DOHH2 (cell line): ENCODE measurements around the gene CREB5.

Experiments
- H3F3A ChIP-seq: fragments of 200-600 bp; sonication (generic), shearing (Covaris generic); 2 replicates; pipeline ENCODE4 v1.6.0; 2016; ENCODE audit warnings: antibody characterized with exemption, mild to moderate bottlenecking; ENCODE audit not compliant: control insufficient read depth, insufficient read depth
- H3K27ac ChIP-seq: fragments of 200-600 bp; sonication (generic); 2 replicates; pipeline ENCODE4 v1.5.1; 2014; ENCODE audit warnings: low read depth, mild to moderate bottlenecking, low read length, moderate library complexity
- H3K27me3 ChIP-seq: fragments of 200-600 bp; sonication (generic); 2 replicates; pipeline ENCODE4 v1.6.1; 2014; ENCODE audit warnings: mild to moderate bottlenecking, low read length, mixed read lengths; ENCODE audit not compliant: control insufficient read depth
- H3K36me3 ChIP-seq: fragments of 200-600 bp; sonication (generic); 2 replicates; pipeline ENCODE4 v1.6.1; 2014; ENCODE audit warnings: mild to moderate bottlenecking, low read length, moderate library complexity, mixed read lengths; ENCODE audit not compliant: control insufficient read depth
- H3K4me1 ChIP-seq: fragments of 200-600 bp; sonication (generic); 2 replicates; pipeline ENCODE4 v1.6.1; 2014; ENCODE audit warnings: mild to moderate bottlenecking, low read length, mixed read lengths; ENCODE audit not compliant: control insufficient read depth
- H3K4me2 ChIP-seq: fragments of 200-600 bp; sonication (generic); 2 replicates; pipeline ENCODE4 v1.6.0; 2014; ENCODE audit warnings: mild to moderate bottlenecking, low read length, moderate library complexity
- H3K4me3 ChIP-seq: fragments of 200-600 bp; sonication (generic); 2 replicates; pipeline ENCODE4 v1.5.1; 2014; ENCODE audit warnings: mild to moderate bottlenecking, low read length, mixed read lengths
- H3K79me2 ChIP-seq: fragments of 200-600 bp; sonication (generic); 2 replicates; pipeline ENCODE4 v1.6.1; 2014; ENCODE audit warnings: mild to moderate bottlenecking, low read length, mixed read lengths; ENCODE audit not compliant: control insufficient read depth
- H3K9me2 ChIP-seq: fragments of 200-600 bp; sonication (generic); replicated peaks from 2 replicates; pipeline ENCODE4 v1.6.1; 2014; ENCODE audit warnings: mild to moderate bottlenecking, low read length, mixed read lengths; ENCODE audit not compliant: control insufficient read depth
- H3K9me3 ChIP-seq: fragments of 200-600 bp; sonication (generic); 2 replicates; pipeline ENCODE4 v1.6.1; 2014; ENCODE audit warnings: antibody characterized with exemption, low read length, mixed read lengths; ENCODE audit not compliant: control insufficient read depth, insufficient read depth
- H4K20me1 ChIP-seq: fragments of 200-600 bp; sonication (generic); 2 replicates; pipeline ENCODE4 v1.6.0; 2014; ENCODE audit warnings: low read depth, mild to moderate bottlenecking, antibody characterized with exemption, low read length, moderate library complexity; ENCODE audit not compliant: control insufficient read depth, insufficient read depth
- EZH2phosphoT487 ChIP-seq: fragments of 200-600 bp; sonication (generic); IDR thresholded peaks from 2 replicates; pipeline ENCODE4 v1.6.1; 2017; ENCODE audit warnings: borderline replicate concordance, mild to moderate bottlenecking, antibody characterized with exemption, low read length, moderate library complexity, mixed read lengths
- TF ChIP-seq, protein P1 (sequence below): fragments of 200-600 bp; sonication (generic); IDR thresholded peaks from one replicate; pipeline ENCODE4 v1.5.1; 2014; ENCODE audit warnings: antibody characterized with exemption, mild to moderate bottlenecking, low read depth, low read length; ENCODE audit not compliant: poor library complexity, severe bottlenecking

Gene CREB5

DNA sequence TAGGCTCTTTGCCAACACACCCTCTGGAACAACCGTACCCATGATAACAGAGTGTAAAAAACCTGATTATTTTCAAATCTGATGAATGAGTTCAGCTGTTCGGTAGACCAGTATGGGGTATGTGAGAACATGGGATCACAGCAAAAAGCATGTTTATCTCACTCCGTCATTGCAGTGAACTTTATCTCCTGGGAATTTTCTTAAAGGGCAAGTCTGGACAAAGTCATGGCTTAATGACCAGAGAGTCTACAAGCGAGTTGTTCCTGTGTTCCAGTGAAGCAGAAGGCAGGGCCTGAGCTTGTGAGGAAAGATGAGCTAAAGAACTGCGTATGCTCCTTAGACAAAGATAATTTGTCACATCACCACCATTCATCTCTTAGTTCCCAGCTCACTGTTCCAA, 326.1 kb downstream of the CREB5 start:
- no peak overlapping the region for H3K4me2 ChIP-seq
- no peak overlapping the region for H3K4me3 ChIP-seq
- H3K36me3 ChIP-seq, result no peaks in the 10 kb centered on the region
- H3K79me2 ChIP-seq, result no peaks in the 10 kb centered on the region
- no peaks in the 10 kb centered on the region for H3K27me3 ChIP-seq
- no peaks in the 10 kb centered on the region for H4K20me1 ChIP-seq
- H3K9me3 ChIP-seq, result no peaks in the 10 kb centered on the region
- H3K27ac ChIP-seq, result no peak overlapping the region
- TF ChIP-seq, protein P1, sequence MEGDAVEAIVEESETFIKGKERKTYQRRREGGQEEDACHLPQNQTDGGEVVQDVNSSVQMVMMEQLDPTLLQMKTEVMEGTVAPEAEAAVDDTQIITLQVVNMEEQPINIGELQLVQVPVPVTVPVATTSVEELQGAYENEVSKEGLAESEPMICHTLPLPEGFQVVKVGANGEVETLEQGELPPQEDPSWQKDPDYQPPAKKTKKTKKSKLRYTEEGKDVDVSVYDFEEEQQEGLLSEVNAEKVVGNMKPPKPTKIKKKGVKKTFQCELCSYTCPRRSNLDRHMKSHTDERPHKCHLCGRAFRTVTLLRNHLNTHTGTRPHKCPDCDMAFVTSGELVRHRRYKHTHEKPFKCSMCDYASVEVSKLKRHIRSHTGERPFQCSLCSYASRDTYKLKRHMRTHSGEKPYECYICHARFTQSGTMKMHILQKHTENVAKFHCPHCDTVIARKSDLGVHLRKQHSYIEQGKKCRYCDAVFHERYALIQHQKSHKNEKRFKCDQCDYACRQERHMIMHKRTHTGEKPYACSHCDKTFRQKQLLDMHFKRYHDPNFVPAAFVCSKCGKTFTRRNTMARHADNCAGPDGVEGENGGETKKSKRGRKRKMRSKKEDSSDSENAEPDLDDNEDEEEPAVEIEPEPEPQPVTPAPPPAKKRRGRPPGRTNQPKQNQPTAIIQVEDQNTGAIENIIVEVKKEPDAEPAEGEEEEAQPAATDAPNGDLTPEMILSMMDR, result no peak
- no peak for TF ChIP-seq EZH2phosphoT487
- H3K4me1 ChIP-seq, result peaks cover 14% of the 10 kb centered on the region
- H3F3A ChIP-seq, result no peaks in the 10 kb centered on the region; the same call in 1 of the 2 replicates
- no peaks in the 10 kb centered on the region for H3K9me2 ChIP-seq

DNA sequence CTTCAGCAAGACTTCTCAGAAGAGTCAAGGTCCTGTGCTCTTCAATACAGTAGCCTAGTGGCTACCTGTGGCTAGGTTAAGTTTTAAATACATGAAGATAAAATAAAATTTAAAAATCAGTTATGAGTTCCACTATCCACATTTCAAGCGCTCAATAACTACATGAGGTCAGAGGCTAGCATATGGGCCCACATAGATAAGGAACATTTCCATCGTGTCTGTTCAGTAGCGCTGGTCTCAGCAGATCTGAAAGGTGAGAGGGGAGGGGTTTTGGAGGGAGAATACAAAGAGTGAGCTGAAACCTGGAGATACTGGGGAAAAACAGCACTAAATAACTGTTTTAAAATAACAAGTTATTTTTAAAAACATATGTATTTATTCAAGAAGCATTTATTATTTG, 326.8 kb downstream of the CREB5 start:
- Histone ChIP-seq H3K4me1 (peaks cover 11% of the 10 kb centered on the region), H3K27ac (no peak overlapping the region), H3K4me3 (no peak overlapping the region), H3K27me3 (no peaks in the 10 kb centered on the region), H3K36me3 (no peaks in the 10 kb centered on the region), H4K20me1 (no peaks in the 10 kb centered on the region), H3K79me2 (no peaks in the 10 kb centered on the region), H3K9me2 (no peaks in the 10 kb centered on the region), H3K9me3 (no peaks in the 10 kb centered on the region), H3K4me2 (no peak overlapping the region), H3F3A (no peaks in the 10 kb centered on the region; the same call in 1 of the 2 replicates)
- TF ChIP-seq, protein P1, result no peak
- no peak for TF ChIP-seq EZH2phosphoT487

DNA sequence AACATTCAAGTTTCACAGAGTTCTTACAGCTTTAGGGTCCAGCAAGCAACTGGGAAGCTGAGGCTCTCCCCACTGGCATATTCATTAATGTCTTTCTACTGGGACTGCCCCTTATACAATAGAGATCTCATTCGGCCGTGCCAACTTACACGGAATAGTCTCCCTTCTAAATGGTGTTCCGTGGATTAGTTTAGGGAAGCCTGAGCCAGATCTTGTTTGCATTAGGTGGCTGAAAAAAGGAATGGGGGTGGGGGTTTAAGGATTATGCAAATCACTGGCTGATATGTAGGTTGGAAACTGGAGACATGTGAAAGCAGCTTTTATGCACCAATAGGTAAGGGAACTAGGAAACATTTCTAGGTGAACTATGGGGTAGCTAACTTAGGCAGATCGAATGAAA, 327.5 kb downstream of the CREB5 start:
- no peaks in the 10 kb centered on the region for H4K20me1 ChIP-seq
- no peaks in the 10 kb centered on the region for H3K36me3 ChIP-seq
- H3K27me3 ChIP-seq, result no peaks in the 10 kb centered on the region
- TF ChIP-seq, protein P1, result no peak
- TF ChIP-seq EZH2phosphoT487, result no peak
- no peaks in the 10 kb centered on the region for H3K9me2 ChIP-seq
- H3K4me3 ChIP-seq, result no peak overlapping the region
- no peaks in the 10 kb centered on the region; the same call in 1 of the 2 replicates for H3F3A ChIP-seq
- no peaks in the 10 kb centered on the region for H3K9me3 ChIP-seq
- no peak overlapping the region for H3K27ac ChIP-seq
- peaks cover 8% of the 10 kb centered on the region for H3K4me1 ChIP-seq
- no peak overlapping the region for H3K4me2 ChIP-seq
- no peaks in the 10 kb centered on the region for H3K79me2 ChIP-seq
